Vagina (tissue), 2 donors: Measurements from ENCODE around the gene PRKCQ.

Experiments
- CTCF ChIP-seq, 3 experiments: fragments of 450-650 bp in 2 of 3; fragments of 200-600 bp in 1 of 3; sonication (generic) in 1 of 3; IDR thresholded peaks; one replicate each; pipeline ENCODE4 v1.5.1; 2017 to 2019; ENCODE audit warnings: antibody characterized with exemption in 3 of 3, mild to moderate bottlenecking in 2 of 3, moderate library complexity in 2 of 3
- POLR2A ChIP-seq, 2 donors: fragments of 450-650 bp; IDR thresholded peaks; one replicate each; pipeline ENCODE4 v1.6.1; 2017; ENCODE audit warnings: antibody characterized with exemption in 2 of 2, mild to moderate bottlenecking in 2 of 2, moderate library complexity in 2 of 2
- POLR2AphosphoS5 ChIP-seq, 2 donors: sonication (generic); formaldehyde crosslinking; IDR thresholded peaks; one replicate each; pipeline ENCODE4 v1.9.0; 2017; ENCODE audit warnings: antibody characterized with exemption in 2 of 2, mild to moderate bottlenecking in 2 of 2, low read depth in 1 of 2; ENCODE audit not compliant: insufficient read depth in 1 of 2

GRCh38 chr10:6426317-6426716, 153.8 kb downstream of the PRKCQ start:
- no peak for TF ChIP-seq CTCF (IDR thresholded peaks at IDR 0.05)
- TF ChIP-seq POLR2A (IDR thresholded peaks at IDR 0.05): no peak
- TF ChIP-seq POLR2AphosphoS5 (IDR thresholded peaks at IDR 0.05; ENCODE audit: insufficient read depth in 1 of 2, low read depth in 1 of 2): no peak
